Osteocyte (in vitro differentiated cells): Measurements from ENCODE around the gene ELN. TPM values are rescaled to one million over a fixed set of nuclear protein-coding genes. Genes with fewer than 3 reads are reported as not detected.
A peak's percentile ranks its signal among the peaks of the same experiment; 100 is the strongest.

Experiments used
- DNase-seq: peaks from one replicate; pipeline ENCODE4 v3.0.0; 2021; ENCODE audit warnings: mixed read lengths; ENCODE audit not compliant: unreplicated experiment; ENCODE audit errors: extremely low spot score
- H3K27ac Mint-ChIP-seq: one replicate; pipeline ENCODE4 v1.8.0; 2021; ENCODE audit warnings: mild to moderate bottlenecking, mixed read lengths; ENCODE audit not compliant: unreplicated experiment
- H3K27me3 Mint-ChIP-seq: one replicate; pipeline ENCODE4 v1.8.0; 2021; ENCODE audit warnings: mixed read lengths; ENCODE audit not compliant: unreplicated experiment
- H3K36me3 Mint-ChIP-seq: one replicate; pipeline ENCODE4 v1.8.0; 2021; ENCODE audit warnings: mixed read lengths; ENCODE audit not compliant: unreplicated experiment
- H3K4me1 Mint-ChIP-seq: one replicate; pipeline ENCODE4 v1.8.0; 2021; ENCODE audit warnings: mixed read lengths; ENCODE audit not compliant: unreplicated experiment
- H3K4me3 Mint-ChIP-seq: one replicate; pipeline ENCODE4 v1.8.0; 2021; ENCODE audit warnings: mild to moderate bottlenecking, moderate library complexity, mixed read lengths; ENCODE audit not compliant: unreplicated experiment
- H3K9me3 Mint-ChIP-seq: one replicate; pipeline ENCODE4 v1.8.0; 2021; ENCODE audit warnings: mixed read lengths; ENCODE audit not compliant: unreplicated experiment
- total RNA-seq: library from RNA; stranded (reverse); gene quantifications from 2 replicates; pipeline ENCODE4 v1.2.1, GENCODE V29; 2021
- TF ChIP-seq, protein P1 (sequence below): fragments of 200-600 bp; sonication (generic); IDR thresholded peaks from 2 replicates; pipeline ENCODE4 v1.5.0; 2021; ENCODE audit warnings: antibody characterized with exemption, mild to moderate bottlenecking, moderate library complexity

Gene ELN
- total RNA-seq, 1 donor from 2014 or later, result 13.5 TPM

DNA sequence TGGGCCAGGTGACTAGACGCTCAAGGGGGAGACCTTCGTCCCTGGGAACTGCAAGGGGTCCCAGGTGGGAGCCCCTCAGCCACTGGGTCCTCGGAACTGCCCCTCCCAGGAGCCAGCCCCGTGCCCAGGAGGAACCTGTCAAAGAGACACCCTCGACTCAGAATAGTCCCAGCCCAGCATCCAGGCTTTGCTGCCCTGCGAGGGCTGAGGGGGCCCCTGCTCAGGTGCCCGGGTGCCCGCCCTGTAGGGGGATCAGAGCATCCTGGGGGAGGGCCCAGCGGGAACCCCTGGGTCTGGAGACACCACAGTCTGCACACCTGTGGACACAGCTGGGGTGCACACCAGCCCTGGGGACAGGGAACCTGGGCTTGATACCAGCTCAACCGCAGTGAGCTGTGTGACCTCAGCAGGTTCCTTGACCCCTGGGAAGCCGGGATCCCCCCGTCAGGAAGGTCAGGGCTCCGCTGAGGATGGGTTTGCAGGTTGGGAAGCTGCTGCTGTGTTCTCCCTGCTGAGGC, 407 bp downstream of the ELN start:
- no peaks in the 10 kb centered on the region for H3K36me3 Mint-ChIP-seq
- H3K4me3 Mint-ChIP-seq, result no peak overlapping the region
- no peak overlapping the region for H3K27ac Mint-ChIP-seq
- TF ChIP-seq, protein P1, sequence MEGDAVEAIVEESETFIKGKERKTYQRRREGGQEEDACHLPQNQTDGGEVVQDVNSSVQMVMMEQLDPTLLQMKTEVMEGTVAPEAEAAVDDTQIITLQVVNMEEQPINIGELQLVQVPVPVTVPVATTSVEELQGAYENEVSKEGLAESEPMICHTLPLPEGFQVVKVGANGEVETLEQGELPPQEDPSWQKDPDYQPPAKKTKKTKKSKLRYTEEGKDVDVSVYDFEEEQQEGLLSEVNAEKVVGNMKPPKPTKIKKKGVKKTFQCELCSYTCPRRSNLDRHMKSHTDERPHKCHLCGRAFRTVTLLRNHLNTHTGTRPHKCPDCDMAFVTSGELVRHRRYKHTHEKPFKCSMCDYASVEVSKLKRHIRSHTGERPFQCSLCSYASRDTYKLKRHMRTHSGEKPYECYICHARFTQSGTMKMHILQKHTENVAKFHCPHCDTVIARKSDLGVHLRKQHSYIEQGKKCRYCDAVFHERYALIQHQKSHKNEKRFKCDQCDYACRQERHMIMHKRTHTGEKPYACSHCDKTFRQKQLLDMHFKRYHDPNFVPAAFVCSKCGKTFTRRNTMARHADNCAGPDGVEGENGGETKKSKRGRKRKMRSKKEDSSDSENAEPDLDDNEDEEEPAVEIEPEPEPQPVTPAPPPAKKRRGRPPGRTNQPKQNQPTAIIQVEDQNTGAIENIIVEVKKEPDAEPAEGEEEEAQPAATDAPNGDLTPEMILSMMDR, result no peak
- H3K4me1 Mint-ChIP-seq, result peaks cover 44% of the 10 kb centered on the region
- H3K27me3 Mint-ChIP-seq, result peaks cover 10% of the 10 kb centered on the region
- H3K9me3 Mint-ChIP-seq, result no peaks in the 10 kb centered on the region
- no peak for DNase-seq

DNA sequence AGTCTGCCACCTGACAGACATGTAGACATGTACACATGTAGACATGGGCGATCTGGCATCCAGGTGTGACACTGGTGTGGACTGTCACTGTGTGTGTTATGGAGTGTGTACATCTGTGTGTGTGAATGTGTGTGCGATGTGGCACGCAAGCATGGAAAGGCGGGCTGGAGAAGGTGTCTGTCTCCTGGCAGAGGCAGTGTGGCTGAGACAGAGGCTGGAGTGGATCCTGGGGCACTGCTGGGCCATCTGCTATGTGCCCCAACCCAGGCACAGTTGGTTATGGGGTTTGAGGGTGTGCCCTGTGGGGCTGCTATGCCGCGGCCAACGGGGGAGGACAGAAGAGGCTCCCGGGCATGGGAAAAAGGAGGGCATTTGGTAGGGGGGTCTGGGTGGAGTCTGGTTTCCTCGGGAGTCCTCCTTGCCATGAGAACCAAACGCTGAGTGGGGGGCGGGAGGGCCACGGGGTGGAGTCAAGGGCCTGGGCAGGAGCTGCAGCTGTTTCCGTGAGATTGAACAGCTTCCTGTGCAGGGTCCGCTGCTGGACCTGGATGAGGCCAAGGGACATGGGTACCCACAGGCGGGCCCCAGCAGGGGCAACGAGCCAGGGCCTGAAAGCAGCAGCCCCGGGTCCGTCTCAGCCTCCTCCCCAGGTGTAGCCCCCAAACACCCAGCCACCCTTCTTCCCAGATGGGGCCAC, 1.3 kb downstream of the ELN start:
- Mint-ChIP-seq H3K4me1 (peaks cover 42% of the 10 kb centered on the region), H3K4me3 (no peak overlapping the region), H3K27ac (no peak overlapping the region), H3K9me3 (no peaks in the 10 kb centered on the region), H3K36me3 (no peaks in the 10 kb centered on the region), H3K27me3 (peaks cover 10% of the 10 kb centered on the region)
- TF ChIP-seq, protein P1, result no peak
- no peak for DNase-seq

DNA sequence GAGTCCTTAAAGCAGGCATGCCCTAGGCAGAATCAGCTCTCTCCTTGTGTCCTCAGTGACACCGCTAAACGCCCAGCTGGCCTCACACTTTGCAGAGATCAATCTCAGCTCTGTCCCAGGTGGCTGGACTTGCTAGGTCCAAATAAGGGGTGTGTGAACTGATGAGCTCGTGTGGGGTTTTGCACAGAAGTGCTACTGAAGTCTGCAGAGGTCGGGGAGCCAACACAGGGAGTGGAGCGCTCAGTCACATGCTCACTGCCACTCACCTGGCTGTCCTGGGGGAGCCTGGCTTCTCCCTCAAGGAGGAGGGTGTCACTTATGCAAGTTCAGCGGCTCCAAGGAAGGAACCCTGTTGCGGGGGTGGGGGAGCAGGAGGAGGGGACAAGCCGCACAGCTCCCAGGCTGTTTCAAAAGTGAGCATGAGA, 2.0 kb downstream of the ELN start:
- H3K4me3 Mint-ChIP-seq, result no peak overlapping the region

DNA sequence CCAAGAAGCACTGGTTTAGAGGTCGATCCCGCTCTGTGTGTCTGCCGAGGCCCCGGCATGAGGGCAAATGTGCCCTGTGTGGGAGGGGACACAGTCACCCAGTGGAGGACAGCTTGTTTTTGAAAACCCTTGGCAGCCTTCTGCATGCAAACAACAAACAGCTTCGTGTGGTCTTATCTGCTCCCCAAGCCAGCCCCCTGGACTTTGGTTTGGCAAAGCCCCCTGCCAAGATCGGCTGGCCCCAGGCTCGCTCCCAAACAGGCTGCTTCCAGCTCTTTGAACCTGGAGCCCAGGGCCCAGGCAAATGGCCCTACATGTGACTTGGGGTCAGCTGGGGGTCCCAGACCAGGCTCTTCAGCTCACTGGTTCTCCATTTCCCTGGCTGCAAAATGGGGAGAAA, 2.9 kb downstream of the ELN start:
- Mint-ChIP-seq H3K9me3 (no peaks in the 10 kb centered on the region), H3K27me3 (peaks cover 10% of the 10 kb centered on the region), H3K4me1 (peaks cover 41% of the 10 kb centered on the region), H3K4me3 (no peak overlapping the region), H3K36me3 (no peaks in the 10 kb centered on the region), H3K27ac (no peak overlapping the region)
- TF ChIP-seq, protein P1, result no peak
- no peak for DNase-seq

More for the DNA sequence above, 2.0 kb downstream of the ELN start:
- Mint-ChIP-seq H3K9me3 (no peaks in the 10 kb centered on the region), H3K27ac (no peak overlapping the region), H3K27me3 (peaks cover 10% of the 10 kb centered on the region), H3K36me3 (no peaks in the 10 kb centered on the region), H3K4me1 (peaks cover 41% of the 10 kb centered on the region)
- TF ChIP-seq, protein P1, result no peak
- DNase-seq, result no peak

DNA sequence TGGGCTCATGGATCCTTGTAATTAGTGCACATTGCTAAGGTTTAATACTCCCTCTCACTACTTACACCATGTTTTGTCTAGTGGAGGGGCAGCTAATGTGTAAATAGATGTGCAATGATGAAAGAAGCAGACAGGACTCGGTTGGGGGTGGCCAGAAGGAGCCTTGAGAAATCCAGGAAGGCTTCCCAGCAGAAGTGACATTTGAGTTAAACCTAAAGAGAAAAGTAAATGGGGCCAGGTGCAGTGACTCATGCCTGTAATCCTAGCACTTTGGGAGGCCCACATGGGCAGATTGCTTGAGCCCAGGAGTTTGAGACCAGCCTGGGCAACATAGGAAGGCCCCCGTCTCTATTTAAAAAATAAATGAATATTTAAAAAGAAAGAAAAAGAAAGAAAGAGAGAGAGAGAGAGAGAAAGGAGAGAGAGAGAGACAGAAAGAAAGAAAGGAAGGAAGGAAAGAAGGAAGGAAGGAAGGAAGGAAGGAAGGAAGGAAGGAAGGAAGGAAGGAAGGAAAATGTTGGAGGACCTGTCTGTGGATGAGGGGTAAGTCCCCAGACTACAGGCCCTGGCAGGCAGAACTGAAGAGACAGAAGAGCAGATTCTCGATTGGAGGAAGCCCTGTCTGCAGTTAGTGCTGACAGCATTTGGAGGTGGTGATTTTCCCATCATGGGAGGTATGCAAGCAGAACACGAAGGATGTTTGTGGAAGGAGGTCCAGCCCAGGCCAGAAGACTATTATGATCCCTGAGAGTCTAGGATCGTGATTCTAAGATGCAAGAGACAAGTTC, 3.6 kb downstream of the ELN start:
- no peak for DNase-seq
- Mint-ChIP-seq H3K4me1 (peaks cover 39% of the 10 kb centered on the region), H3K4me3 (no peak overlapping the region), H3K36me3 (no peaks in the 10 kb centered on the region), H3K27me3 (peaks cover 8% of the 10 kb centered on the region), H3K9me3 (no peaks in the 10 kb centered on the region), H3K27ac (peak overlapping the region; percentile 74)
- TF ChIP-seq, protein P1, result no peak
